GM23338 (cell line): ENCODE data around the gene RPL27. TPM values are rescaled to one million over a fixed set of nuclear protein-coding genes. Genes with fewer than 3 reads are reported as not detected.

ENCODE experiments used
- ATAC-seq: fragments of 200-7000 bp; cut with Tn5 transposase; 3 replicates; pipeline ENCODE4 v1.9.1; 2020
- DNase-seq: peaks from one replicate; pipeline ENCODE4 v3.0.0-alpha.2; 2015; ENCODE audit warnings: low spot score
- H2AFZ ChIP-seq: fragments of 200-600 bp; sonication (generic); 2 replicates; pipeline ENCODE4 v1.8.0; 2016; ENCODE audit warnings: antibody characterized with exemption, mild to moderate bottlenecking, moderate library complexity
- H3F3A ChIP-seq: fragments of 200-600 bp; sonication (generic); replicated peaks from 2 replicates; pipeline ENCODE4 v1.8.0; 2017; ENCODE audit warnings: antibody characterized with exemption, mixed run types, low read depth
- H3K27ac ChIP-seq: fragments of 200-600 bp; sonication (generic); 2 replicates; pipeline ENCODE4 v1.6.1; 2016; ENCODE audit warnings: low read depth
- H3K27me3 ChIP-seq: fragments of 200-600 bp; sonication (generic); 2 replicates; pipeline ENCODE4 v1.8.0; 2016; ENCODE audit warnings: mild to moderate bottlenecking, mixed run types, moderate library complexity; ENCODE audit not compliant: insufficient read depth
- H3K36me3 ChIP-seq: fragments of 200-600 bp; sonication (generic); 2 replicates; pipeline ENCODE4 v1.8.0; 2016; ENCODE audit warnings: mild to moderate bottlenecking; ENCODE audit not compliant: insufficient read depth
- H3K4me1 ChIP-seq: fragments of 200-600 bp; sonication (generic); 2 replicates; pipeline ENCODE4 v1.8.0; 2016; ENCODE audit warnings: mild to moderate bottlenecking, moderate library complexity; ENCODE audit not compliant: insufficient read depth
- H3K4me2 ChIP-seq: fragments of 200-600 bp; sonication (generic); 2 replicates; pipeline ENCODE4 v1.7.1; 2017; ENCODE audit warnings: mixed run types
- H3K4me3 ChIP-seq: fragments of 200-600 bp; sonication (generic); 2 replicates; pipeline ENCODE4 v1.6.1; 2016; ENCODE audit warnings: mixed run types
- H3K79me2 ChIP-seq: fragments of 200-600 bp; sonication (generic); replicated peaks from 2 replicates; pipeline ENCODE4 v1.8.0; 2017; ENCODE audit warnings: mild to moderate bottlenecking; ENCODE audit not compliant: insufficient read depth
- H3K9me2 ChIP-seq: fragments of 200-600 bp; sonication (generic); 2 replicates; pipeline ENCODE4 v1.8.0; 2017; ENCODE audit not compliant: insufficient read depth
- H4K20me1 ChIP-seq: fragments of 200-600 bp; sonication (generic); replicated peaks from 2 replicates; pipeline ENCODE4 v1.8.0; 2017; ENCODE audit warnings: mild to moderate bottlenecking; ENCODE audit not compliant: insufficient read depth
- H3K27ac Mint-ChIP-seq: 2 replicates; pipeline ENCODE4 v1.8.0; 2020; ENCODE audit warnings: inconsistent platforms, mild to moderate bottlenecking, moderate library complexity, mixed read lengths
- H3K27me3 Mint-ChIP-seq: 3 replicates; pipeline ENCODE4 v1.8.0; 2022; ENCODE audit warnings: low read depth, mild to moderate bottlenecking, moderate library complexity, mixed read lengths, inconsistent platforms; ENCODE audit not compliant: insufficient read depth, poor library complexity
- H3K36me3 Mint-ChIP-seq: 3 replicates; pipeline ENCODE4 v1.8.0; 2021; ENCODE audit warnings: low read depth, mild to moderate bottlenecking, inconsistent platforms, moderate library complexity, mixed read lengths
- H3K4me1 Mint-ChIP-seq: 3 replicates; pipeline ENCODE4 v1.8.0; 2020; ENCODE audit warnings: mild to moderate bottlenecking, inconsistent platforms, mixed read lengths
- H3K4me3 Mint-ChIP-seq: 3 replicates; pipeline ENCODE4 v1.8.0; 2021; ENCODE audit warnings: moderate library complexity, mild to moderate bottlenecking, inconsistent platforms, mixed read lengths
- H3K9me3 Mint-ChIP-seq: 3 replicates; pipeline ENCODE4 v1.8.0; 2020; ENCODE audit warnings: moderate library complexity, mild to moderate bottlenecking, inconsistent platforms, mixed read lengths
- CREB1 ChIP-seq: fragments of 250-450 bp; sonication (Bioruptor Pico); IDR thresholded peaks from 2 replicates; pipeline ENCODE4 v1.5.0; 2020; ENCODE audit warnings: low read depth, mild to moderate bottlenecking, moderate library complexity
- ETS1 ChIP-seq: IDR thresholded peaks from 2 replicates; pipeline ENCODE4 v1.6.1; 2016; ENCODE audit warnings: antibody characterized with exemption
- EZH2phosphoT487 ChIP-seq: fragments of 200-600 bp; sonication (generic); IDR thresholded peaks from one replicate; pipeline ENCODE4 v1.8.1; 2018; ENCODE audit warnings: antibody characterized with exemption; ENCODE audit not compliant: unreplicated experiment
- STAT1 ChIP-seq: IDR thresholded peaks from one replicate; pipeline ENCODE4 v1.6.1; 2016; ENCODE audit warnings: antibody characterized with exemption; ENCODE audit not compliant: unreplicated experiment
- ZNF331 ChIP-seq: fragments of 250-450 bp; sonication (Bioruptor Pico); IDR thresholded peaks from 2 replicates; pipeline ENCODE4 v1.5.0; 2020; ENCODE audit warnings: low read depth, mild to moderate bottlenecking, moderate library complexity
- ZNF462 ChIP-seq: fragments of 250-450 bp; sonication (Bioruptor Pico); IDR thresholded peaks from 2 replicates; pipeline ENCODE4 v1.5.0; 2020; ENCODE audit warnings: mild to moderate bottlenecking, moderate library complexity
- polyA plus RNA-seq: library from polyadenylated mRNA; unstranded; fragments of >200 nt; fragmentation: Nextera tagmentation; extraction: Ambion mirVana; gene quantifications from 2 replicates; pipeline ENCODE4 v1.2.1, GENCODE V29; 2016
- total RNA-seq: library from RNA; depleted of rRNA; stranded (reverse); fragments of >200 nt; shearing (Covaris generic); gene quantifications from 2 replicates; pipeline ENCODE4 v1.2.3, GENCODE V29; 2014

Gene RPL27
- total and polyA plus RNA-seq, 2 experiments from 2014 or later = 1,784 to 2,722 TPM

DNA sequence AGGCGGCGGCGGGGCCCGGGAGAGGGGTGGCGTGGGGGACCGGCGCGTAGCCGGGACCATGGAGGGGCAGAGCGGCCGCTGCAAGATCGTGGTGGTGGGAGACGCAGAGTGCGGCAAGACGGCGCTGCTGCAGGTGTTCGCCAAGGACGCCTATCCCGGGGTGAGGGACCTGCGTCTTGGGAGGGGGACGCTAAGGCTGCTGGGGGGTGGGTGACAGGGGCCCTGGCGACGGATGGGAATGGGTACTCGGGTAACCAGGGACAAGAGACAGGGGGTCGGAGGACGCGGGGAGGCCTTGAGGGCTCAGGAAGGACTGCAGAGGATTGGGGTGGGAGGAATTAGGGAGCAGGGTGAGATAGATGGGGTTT is 27.1 kb downstream of the RPL27 start:
- Histone ChIP-seq H3K27ac (no peak overlapping the region), H3K4me3 (peak overlapping the region; percentile 98)
- no peak for TF ChIP-seq EZH2phosphoT487
- no peak for TF ChIP-seq CREB1
- TF ChIP-seq STAT1 = no peak
- TF ChIP-seq ETS1 = no peak
- no peak for TF ChIP-seq ZNF462 (CRISPR knock-in tag)
- no peak for TF ChIP-seq ZNF331 (CRISPR knock-in tag)

More for the DNA sequence above, 27.1 kb downstream of the RPL27 start:
- Histone ChIP-seq H3F3A (peaks cover 19% of the 10 kb centered on the region; the same call in 1 of the 2 replicates), H4K20me1 (no peaks in the 10 kb centered on the region), H3K9me2 (no peaks in the 10 kb centered on the region), H3K4me2 (peak overlapping the region; percentile 93), H3K4me1 (peaks cover 32% of the 10 kb centered on the region), H3K79me2 (peaks cover 24% of the 10 kb centered on the region), H3K27me3 (no peaks in the 10 kb centered on the region), H3K36me3 (no peaks in the 10 kb centered on the region), H2AFZ (0 out of 2 replicates have a peak overlapping the region, but pooled peaks have one; percentile 43)
- no peak; the same call in 2 of the 3 replicates for ATAC-seq
- no peaks in the 10 kb centered on the region for H3K9me3 Mint-ChIP-seq
- H3K27ac Mint-ChIP-seq = peak overlapping the region; percentile 61; the same call in 1 of the 2 replicates
- H3K27me3 Mint-ChIP-seq = peaks cover 28% of the 10 kb centered on the region
- H3K4me3 Mint-ChIP-seq = peak overlapping the region; percentile 91
- peaks cover 33% of the 10 kb centered on the region for H3K4me1 Mint-ChIP-seq
- DNase-seq = peak; percentile 75
- H3K36me3 Mint-ChIP-seq = peaks cover 18% of the 10 kb centered on the region
